OCI-LY7 (cell line): ENCODE data around the gene ICAM5.

Experiments used
- CTCF ChIP-seq: fragments of 200-600 bp; sonication (generic); conservative IDR thresholded peaks from 2 replicates; pipeline ENCODE4 v1.5.1; 2014; ENCODE audit warnings: mild to moderate bottlenecking, antibody characterized with exemption, low read length, moderate library complexity, mixed read lengths
- EZH2phosphoT487 ChIP-seq: fragments of 200-600 bp; sonication (generic); IDR thresholded peaks from 2 replicates; pipeline ENCODE4 v1.6.1; 2018; ENCODE audit warnings: low read depth, borderline replicate concordance, mild to moderate bottlenecking, mixed run types, antibody characterized with exemption, low read length, moderate library complexity, mixed read lengths

GRCh38 chr19:10328558-10329429 is 39.0 kb downstream of the ICAM5 start:
- TF ChIP-seq CTCF, result no peak
- TF ChIP-seq EZH2phosphoT487, result no peak
